Mesothelial cell of epicardium (in vitro differentiated cells): ENCODE measurements around the gene SLC29A4. TPM values are rescaled to one million over a fixed set of nuclear protein-coding genes. Genes with fewer than 3 reads are reported as not detected.
A peak's percentile ranks its signal among the peaks of the same experiment; 100 is the strongest.
"Not testable (repeated sequence)": the region's sequence is repeated elsewhere in the genome, so short reads cannot be mapped to it uniquely, and the experiment has no call there.

ENCODE experiments used
- DNase-seq, 2 experiments: peaks; one replicate each; pipeline ENCODE4 v3.0.0; 2021; ENCODE audit warnings: low spot score in 2 of 2; ENCODE audit not compliant: unreplicated experiment in 2 of 2
- H3K27ac Mint-ChIP-seq: 2 replicates; pipeline ENCODE4 v1.8.0; 2021; ENCODE audit warnings: mixed read lengths
- H3K27me3 Mint-ChIP-seq: 2 replicates; pipeline ENCODE4 v1.8.0; 2021; ENCODE audit warnings: low read depth, mixed read lengths
- H3K36me3 Mint-ChIP-seq: 2 replicates; pipeline ENCODE4 v1.8.0; 2021; ENCODE audit warnings: mixed read lengths
- H3K4me1 Mint-ChIP-seq: 2 replicates; pipeline ENCODE4 v1.8.0; 2021; ENCODE audit warnings: mixed read lengths
- H3K4me3 Mint-ChIP-seq: 2 replicates; pipeline ENCODE4 v1.8.0; 2021; ENCODE audit warnings: mild to moderate bottlenecking, moderate library complexity, mixed read lengths
- H3K9me3 Mint-ChIP-seq: 2 replicates; pipeline ENCODE4 v1.8.0; 2021; ENCODE audit warnings: mixed read lengths
- CTCF ChIP-seq: fragments of 200-600 bp; sonication (generic); IDR thresholded peaks from one replicate; pipeline ENCODE4 v1.5.0; 2021; ENCODE audit warnings: antibody characterized with exemption; ENCODE audit not compliant: unreplicated experiment
- total RNA-seq: library from RNA; stranded (reverse); gene quantifications from 3 replicates; pipeline ENCODE4 v1.2.1, GENCODE V29; 2021

SLC29A4 gene
- total RNA-seq, 1 donor from 2014 or later: 37.9 TPM

- peaks cover 4% of the 10 kb centered on the region for H3K4me1 Mint-ChIP-seq
- no peak for TF ChIP-seq CTCF
- H3K4me3 Mint-ChIP-seq: no peak overlapping the region
- peak; percentile 35 to 56 for DNase-seq
- H3K36me3 Mint-ChIP-seq: no peaks in the 10 kb centered on the region
- no peaks in the 10 kb centered on the region for H3K27me3 Mint-ChIP-seq
- H3K27ac Mint-ChIP-seq: peak overlapping the region; percentile 64
- peaks cover 6% of the 10 kb centered on the region for H3K9me3 Mint-ChIP-seq
Observed at GRCh38 chr7:5248201-5248885, 34.4 kb upstream of the SLC29A4 start.

GRCh38 chr7:5250787-5251186 lies 32.0 kb upstream of the SLC29A4 start:
- H3K27me3 Mint-ChIP-seq, H3K4me1 Mint-ChIP-seq, H3K27ac Mint-ChIP-seq, H3K4me3 Mint-ChIP-seq, DNase-seq, H3K9me3 Mint-ChIP-seq, H3K36me3 Mint-ChIP-seq: not testable (repeated sequence)

GRCh38 chr7:5253529-5253928 lies 29.2 kb upstream of the SLC29A4 start:
- H3K9me3 Mint-ChIP-seq, H3K27ac Mint-ChIP-seq, H3K4me1 Mint-ChIP-seq, H3K4me3 Mint-ChIP-seq, H3K36me3 Mint-ChIP-seq, H3K27me3 Mint-ChIP-seq, DNase-seq: not testable (repeated sequence)

GRCh38 chr7:5254371-5254770 lies 28.4 kb upstream of the SLC29A4 start:
- H3K9me3 Mint-ChIP-seq, DNase-seq, H3K36me3 Mint-ChIP-seq, H3K4me1 Mint-ChIP-seq, H3K4me3 Mint-ChIP-seq, H3K27me3 Mint-ChIP-seq: not testable (repeated sequence)
- peak overlapping the region; percentile 25 for H3K27ac Mint-ChIP-seq

GRCh38 chr7:5255832-5256231 lies 26.9 kb upstream of the SLC29A4 start:
- TF ChIP-seq CTCF: no peak

GRCh38 chr7:5260530-5261068 lies 22.1 kb upstream of the SLC29A4 start:
- H3K27ac Mint-ChIP-seq, H3K27me3 Mint-ChIP-seq, H3K4me1 Mint-ChIP-seq, DNase-seq, H3K9me3 Mint-ChIP-seq, H3K4me3 Mint-ChIP-seq, H3K36me3 Mint-ChIP-seq: not testable (repeated sequence)

More at GRCh38 chr7:5255832-5256231, 26.9 kb upstream of the SLC29A4 start:
- H3K9me3 Mint-ChIP-seq: no peaks in the 10 kb centered on the region
- H3K4me1 Mint-ChIP-seq: no peaks in the 10 kb centered on the region
- DNase-seq: no peak
- no peak overlapping the region for H3K4me3 Mint-ChIP-seq
- no peak overlapping the region for H3K27ac Mint-ChIP-seq
- no peaks in the 10 kb centered on the region for H3K36me3 Mint-ChIP-seq
- H3K27me3 Mint-ChIP-seq: peaks cover 2% of the 10 kb centered on the region

- H3K27ac Mint-ChIP-seq, H3K4me1 Mint-ChIP-seq, H3K9me3 Mint-ChIP-seq, H3K4me3 Mint-ChIP-seq, H3K36me3 Mint-ChIP-seq, H3K27me3 Mint-ChIP-seq, DNase-seq: not testable (repeated sequence)
Observed at GRCh38 chr7:5263066-5263465, 19.7 kb upstream of the SLC29A4 start.

GRCh38 chr7:5265320-5266190 lies 17.2 kb upstream of the SLC29A4 start:
- Mint-ChIP-seq H3K4me3 (no peak overlapping the region), H3K27ac (no peak overlapping the region), H3K27me3 (peaks cover 3% of the 10 kb centered on the region), H3K36me3 (no peaks in the 10 kb centered on the region), H3K4me1 (no peaks in the 10 kb centered on the region), H3K9me3 (no peaks in the 10 kb centered on the region)
- no peak for DNase-seq
- TF ChIP-seq CTCF: no peak
